Measurements from ENCODE around the gene C10orf105.

The C10orf105 gene

GRCh38 chr10:71751515-71752224 is 32.1 kb upstream of the C10orf105 start:
- DNase-seq (ENCODE audit: low read depth in 4 of 4, low spot score in 1 of 4) = no peak

- no peak for DNase-seq (ENCODE audit: low read depth in 4 of 4, low spot score in 1 of 4)
These were observed 31.4 kb upstream of the C10orf105 start for GRCh38 chr10:71750986-71751385.

- DNase-seq (ENCODE audit: low read depth in 4 of 4, low spot score in 1 of 4) = no peak
These were observed 30.7 kb upstream of the C10orf105 start for GRCh38 chr10:71750124-71750841.

GRCh38 chr10:71749396-71749795 is 29.8 kb upstream of the C10orf105 start:
- DNase-seq (ENCODE audit: low read depth in 4 of 4, low spot score in 1 of 4) = no peak

- peak in 2 of 4 experiments; percentile 42 to 62 for DNase-seq (ENCODE audit: low read depth in 4 of 4, low spot score in 1 of 4)
These were observed 29.2 kb upstream of the C10orf105 start for GRCh38 chr10:71748671-71749191.

GRCh38 chr10:71747551-71748523 is 28.3 kb upstream of the C10orf105 start:
- DNase-seq (ENCODE audit: low read depth in 4 of 4, low spot score in 1 of 4) = no peak

- DNase-seq (ENCODE audit: low read depth in 4 of 4, low spot score in 1 of 4) = no peak
These were observed 27.5 kb upstream of the C10orf105 start for GRCh38 chr10:71747039-71747531.

- no peak for DNase-seq (ENCODE audit: low read depth in 4 of 4, low spot score in 1 of 4)
These were observed 26.9 kb upstream of the C10orf105 start for GRCh38 chr10:71746344-71747037.

GRCh38 chr10:71745664-71746250 is 26.2 kb upstream of the C10orf105 start:
- DNase-seq (ENCODE audit: low read depth in 4 of 4, low spot score in 1 of 4) = no peak

- no peak for DNase-seq (ENCODE audit: low read depth in 4 of 4, low spot score in 1 of 4)
These were observed 25.5 kb upstream of the C10orf105 start for GRCh38 chr10:71744897-71745663.

- no peak for DNase-seq (ENCODE audit: low read depth in 4 of 4, low spot score in 1 of 4)
These were observed 24.3 kb upstream of the C10orf105 start for GRCh38 chr10:71743866-71744265.

- no peak for DNase-seq (ENCODE audit: low read depth in 4 of 4, low spot score in 1 of 4)
These were observed 23.7 kb upstream of the C10orf105 start for GRCh38 chr10:71743089-71743838.

GRCh38 chr10:71742301-71743088 is 22.9 kb upstream of the C10orf105 start:
- DNase-seq (ENCODE audit: low read depth in 4 of 4, low spot score in 1 of 4) = no peak

GRCh38 chr10:71741671-71742070 is 22.1 kb upstream of the C10orf105 start:
- DNase-seq (ENCODE audit: low read depth in 4 of 4, low spot score in 1 of 4) = no peak

- no peak for DNase-seq (ENCODE audit: low read depth in 4 of 4, low spot score in 1 of 4)
These were observed 21.5 kb upstream of the C10orf105 start for GRCh38 chr10:71741029-71741428.

- no peak for DNase-seq (ENCODE audit: low read depth in 4 of 4, low spot score in 1 of 4)
These were observed 20.6 kb upstream of the C10orf105 start for GRCh38 chr10:71740069-71740653.

GRCh38 chr10:71739358-71739900 is 19.9 kb upstream of the C10orf105 start:
- no peak for DNase-seq (ENCODE audit: low read depth in 4 of 4, low spot score in 1 of 4)

All from stimulated activated CD4-positive, alpha-beta T cell treated with anti-CD3 and anti-CD28 coated beads, Interleukin-1b, Interleukin-23, amount 100 ng/mL, for 24 hours (primary cell).